Colonic mucosa (tissue), 4 donors: ENCODE data around the gene TRIM10. TPM values are rescaled to one million over a fixed set of nuclear protein-coding genes. Genes with fewer than 3 reads are reported as not detected.
A peak's percentile ranks its signal among the peaks of the same experiment; 100 is the strongest.
"Not testable (repeated sequence)": the region's sequence is repeated elsewhere in the genome, so short reads cannot be mapped to it uniquely, and the experiment has no call there.

Experiments used
- DNase-seq: peaks from one replicate; pipeline ENCODE4 v3.0.0-alpha.2; 2020
- H3K27ac ChIP-seq: fragments of 200-600 bp; one replicate; pipeline ENCODE4 v1.8.0; 2021
- H3K27me3 ChIP-seq: fragments of 200-600 bp; one replicate; pipeline ENCODE4 v1.8.0; 2021
- H3K36me3 ChIP-seq: fragments of 200-600 bp; one replicate; pipeline ENCODE4 v1.8.0; 2021
- H3K4me1 ChIP-seq: fragments of 200-600 bp; one replicate; pipeline ENCODE4 v1.8.0; 2021; ENCODE audit warnings: mild to moderate bottlenecking
- H3K4me3 ChIP-seq: fragments of 200-600 bp; one replicate; pipeline ENCODE4 v1.8.0; 2021
- H3K9ac ChIP-seq, 2 donors: one replicate each; pipeline ENCODE4 v1.7.0; 2013; ENCODE audit warnings: control low read depth in 2 of 2, low read depth in 2 of 2, low read length in 2 of 2
- H3K9me3 ChIP-seq: fragments of 200-600 bp; one replicate; pipeline ENCODE4 v1.8.0; 2021
- CTCF ChIP-seq: fragments of 200-600 bp; IDR thresholded peaks from one replicate; pipeline ENCODE4 v1.8.0; 2022; ENCODE audit warnings: antibody characterized with exemption, mild to moderate bottlenecking
- intact Hi-C: fragments of 100-400 bp; cut with DNase I; formaldehyde crosslinking; loops from one replicate; pipeline ENCODE4 v1.14.1; 2022
- total RNA-seq, 2 donors: library from RNA; stranded (reverse); fragmentation: NEBNext Ultra II Directional in 1 of 2; extraction: Animal tissue kit (Norgen Biotek cat#: 25700) in 1 of 2; gene quantifications; one replicate each; pipeline ENCODE4 v1.2.1, GENCODE V29; 2021
- donor health status: healthy.
- donor health status: DM: no; HTN: no; CAD: no.
- donor health status: DM: no; HTN: no; CAD: no.

TRIM10 gene
- total RNA-seq, 2 donors from 2014 or later: 3.8 to 3.9 TPM

DNA sequence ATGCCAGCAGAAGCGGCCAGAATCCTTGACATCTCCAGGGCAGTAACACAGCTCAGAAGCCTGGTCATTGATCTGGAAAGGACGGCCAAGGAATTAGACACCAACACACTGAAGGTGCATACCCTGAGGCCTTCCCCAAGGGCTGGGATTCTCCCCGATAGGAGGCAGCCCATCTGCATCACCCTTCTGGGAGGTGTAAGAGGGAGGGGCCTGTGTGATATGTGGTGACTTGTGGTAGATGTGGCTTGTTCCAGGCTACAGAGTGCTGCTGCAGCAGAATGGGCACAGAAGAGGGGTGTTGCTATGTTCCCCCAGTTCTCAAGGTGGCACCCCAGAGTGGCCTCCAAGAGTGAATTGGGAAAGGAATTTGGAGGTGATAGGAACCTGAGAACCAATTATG lies 13.9 kb downstream of the TRIM10 start:
- no peaks in the 10 kb centered on the region for H3K36me3 ChIP-seq
- no peak for DNase-seq
- H3K9me3 ChIP-seq: no peaks in the 10 kb centered on the region
- no peak for TF ChIP-seq CTCF
- no peak overlapping the region for H3K9ac ChIP-seq
- H3K4me1 ChIP-seq: no peaks in the 10 kb centered on the region
- intact Hi-C loops: no loop called here
- H3K27ac ChIP-seq: no peak overlapping the region
- no peaks in the 10 kb centered on the region for H3K27me3 ChIP-seq
- H3K4me3 ChIP-seq: no peak overlapping the region

DNA sequence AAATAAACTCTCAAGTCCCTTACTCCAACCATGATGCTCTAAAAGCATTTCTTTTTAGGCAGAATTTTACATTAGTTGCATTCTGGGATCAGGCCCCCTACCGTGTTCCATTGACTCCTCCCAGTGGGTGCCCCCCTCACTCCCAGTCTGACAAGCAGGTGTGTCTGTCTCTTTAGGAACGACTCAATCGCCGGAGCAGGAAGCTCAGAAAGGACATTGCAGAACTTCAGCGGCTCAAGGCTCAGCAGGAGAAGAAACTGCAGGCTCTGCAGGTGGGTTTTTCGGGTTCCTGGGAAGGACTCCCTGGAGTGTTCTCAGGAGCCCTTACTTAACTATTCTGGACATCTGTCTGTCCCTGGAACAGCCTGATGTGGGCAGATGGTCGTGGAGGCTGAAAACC lies 15.2 kb downstream of the TRIM10 start:
- Histone ChIP-seq H3K9ac (no peak overlapping the region), H3K4me3 (no peak overlapping the region), H3K36me3 (no peaks in the 10 kb centered on the region), H3K27me3 (no peaks in the 10 kb centered on the region), H3K27ac (no peak overlapping the region), H3K4me1 (no peaks in the 10 kb centered on the region), H3K9me3 (no peaks in the 10 kb centered on the region)
- intact Hi-C loops: no loop called here
- DNase-seq: no peak
- TF ChIP-seq CTCF: no peak

DNA sequence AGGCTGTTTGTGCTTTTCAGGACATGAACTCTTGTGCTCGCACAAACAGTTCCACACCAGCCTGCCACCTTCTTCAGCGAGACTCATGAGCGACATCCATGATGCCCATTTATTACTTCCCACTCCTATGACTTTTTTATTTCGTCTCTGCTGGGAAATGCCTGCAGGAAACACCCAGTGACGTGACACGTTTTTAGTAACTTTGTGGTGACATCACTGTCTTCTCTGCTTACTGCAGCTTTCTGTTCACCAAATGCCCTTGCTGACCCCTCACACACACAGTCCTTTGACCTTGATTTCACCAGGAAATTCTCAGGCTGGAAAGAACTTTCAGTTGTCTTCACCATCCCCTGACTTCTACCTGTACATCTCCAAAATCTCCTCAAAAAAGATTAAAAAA lies 16.2 kb downstream of the TRIM10 start:
- Histone ChIP-seq H3K4me1 (no peaks in the 10 kb centered on the region), H3K27me3 (no peaks in the 10 kb centered on the region), H3K27ac (no peak overlapping the region), H3K36me3 (no peaks in the 10 kb centered on the region), H3K4me3 (no peak overlapping the region), H3K9ac (no peak overlapping the region), H3K9me3 (no peaks in the 10 kb centered on the region)
- no peak for DNase-seq
- intact Hi-C loops: no loop called here
- no peak for TF ChIP-seq CTCF

GRCh38 chr6:30143780-30144179 lies 17.2 kb downstream of the TRIM10 start:
- peak; percentile 50 for DNase-seq
- Histone ChIP-seq H3K4me1 (no peaks in the 10 kb centered on the region), H3K27me3 (no peaks in the 10 kb centered on the region), H3K4me3 (no peak overlapping the region), H3K9ac (no peak overlapping the region), H3K36me3 (no peaks in the 10 kb centered on the region), H3K9me3 (no peaks in the 10 kb centered on the region), H3K27ac (peak overlapping the region; percentile 49)
- intact Hi-C loops: no loop called here
- TF ChIP-seq CTCF: no peak

DNA sequence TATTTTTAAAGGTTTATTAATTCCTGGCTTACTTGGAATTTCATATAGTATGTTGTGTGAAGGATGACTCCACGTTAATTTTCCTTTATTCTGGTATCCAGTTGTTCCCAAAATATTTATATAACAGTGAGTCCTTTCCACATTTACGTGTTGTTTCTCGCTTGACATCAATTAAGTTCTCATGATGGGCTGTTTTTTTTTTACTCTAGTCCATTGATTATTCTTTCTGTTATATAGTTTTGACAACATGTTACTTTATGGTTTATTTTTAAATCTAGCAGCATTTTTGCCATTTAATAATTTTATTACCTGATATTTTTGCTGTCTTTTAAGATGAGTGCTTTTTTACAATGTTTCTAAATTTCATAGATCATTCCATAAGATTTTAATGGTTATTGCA lies 18.3 kb downstream of the TRIM10 start:
- Histone ChIP-seq H3K4me1 (no peaks in the 10 kb centered on the region), H3K9ac (no peak overlapping the region), H3K36me3 (no peaks in the 10 kb centered on the region), H3K4me3 (no peak overlapping the region), H3K9me3 (no peaks in the 10 kb centered on the region), H3K27me3 (no peaks in the 10 kb centered on the region), H3K27ac (no peak overlapping the region)
- no peak for TF ChIP-seq CTCF
- DNase-seq: no peak
- intact Hi-C loops: no loop called here

- DNase-seq, H3K9ac ChIP-seq, H3K36me3 ChIP-seq, H3K27me3 ChIP-seq, H3K27ac ChIP-seq, H3K4me1 ChIP-seq, H3K4me3 ChIP-seq, H3K9me3 ChIP-seq, intact Hi-C loops: not testable (repeated sequence)
These were observed 20.8 kb downstream of the TRIM10 start for GRCh38 chr6:30140240-30140639.
